GM12865 (cell line): ENCODE data around the gene TUSC2.

Source experiments
- DNase-seq: peaks from one replicate; pipeline ENCODE4 v3.0.0; 2010; ENCODE audit warnings: low read depth
- H3K4me3 ChIP-seq: 2 replicates; pipeline ENCODE4 v1.5.1; 2011; ENCODE audit warnings: mild to moderate bottlenecking, low read depth, low read length, control low read depth
- CTCF ChIP-seq: IDR thresholded peaks from 2 replicates; pipeline ENCODE4 v1.5.1; 2011; ENCODE audit warnings: low read length, control low read depth, low read depth, inconsistent platforms; ENCODE audit not compliant: insufficient read depth; ENCODE audit errors: missing control alignments

Gene TUSC2

GRCh38 chr3:50325497-50326181, 2.4 kb downstream of the TUSC2 start:
- H3K4me3 ChIP-seq, result no peak overlapping the region
- TF ChIP-seq CTCF, result no peak
- no peak for DNase-seq

GRCh38 chr3:50325113-50325480, 2.9 kb downstream of the TUSC2 start:
- TF ChIP-seq CTCF, result no peak
- DNase-seq, result no peak
- H3K4me3 ChIP-seq, result no peak overlapping the region

- peak; percentile 81 for TF ChIP-seq CTCF
- no peak overlapping the region for H3K4me3 ChIP-seq
- peak; percentile 72 for DNase-seq
Measured at GRCh38 chr3:50324351-50325112, 3.5 kb downstream of the TUSC2 start.

GRCh38 chr3:50323614-50324199, 4.3 kb downstream of the TUSC2 start:
- no peak for DNase-seq
- no peak for TF ChIP-seq CTCF
- no peak overlapping the region for H3K4me3 ChIP-seq

GRCh38 chr3:50323092-50323600, 4.9 kb downstream of the TUSC2 start:
- no peak for TF ChIP-seq CTCF
- H3K4me3 ChIP-seq, result no peak overlapping the region
- DNase-seq, result no peak

GRCh38 chr3:50322386-50323091, 5.5 kb downstream of the TUSC2 start, which contains the start of gene HYAL2:
Gene HYAL2, minus strand, starts transcription at chr3:50322745. Its CDS starts 2,256 bp downstream, at chr3:50320489.
- H3K4me3 ChIP-seq, result peak within 1 kb of the TSS; percentile 81
- no peak for TF ChIP-seq CTCF
- no peak for DNase-seq
